NCI-H82 treated with DMSO at 0.1 percent for 48 hours (cell line): ENCODE data around the gene FAM167B.

Experiments
- DNase-seq: peaks from one replicate; lab custom pipeline; 2025; ENCODE audit not compliant: unreplicated experiment; lab: John Stamatoyannopoulos, UW

FAM167B gene

DNA sequence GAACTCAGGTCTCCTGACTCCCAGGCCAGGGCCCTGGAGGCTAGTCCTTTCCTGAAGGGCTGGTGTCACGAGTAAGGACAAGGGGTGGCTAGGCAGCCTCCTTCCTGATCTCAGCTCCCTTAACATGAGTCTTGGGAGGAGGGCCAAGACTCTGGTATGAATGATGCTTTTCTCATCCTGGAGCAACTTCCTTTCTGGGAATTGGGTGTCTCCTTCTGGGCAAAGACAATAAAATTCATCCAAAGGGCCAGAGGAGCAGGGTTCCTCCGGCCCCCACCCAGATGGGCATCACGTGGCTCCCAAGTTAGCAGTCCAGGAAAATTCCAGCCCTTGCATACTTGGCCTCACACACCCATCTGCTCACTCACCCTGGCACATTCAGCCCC lies at the start of gene FAM167B:
Gene FAM167B, plus strand, starts transcription at position 335 of the 386 bp plus-strand sequence. CDS start 200 bp downstream, outside the sequence.
- DNase-seq, result no peak

DNA sequence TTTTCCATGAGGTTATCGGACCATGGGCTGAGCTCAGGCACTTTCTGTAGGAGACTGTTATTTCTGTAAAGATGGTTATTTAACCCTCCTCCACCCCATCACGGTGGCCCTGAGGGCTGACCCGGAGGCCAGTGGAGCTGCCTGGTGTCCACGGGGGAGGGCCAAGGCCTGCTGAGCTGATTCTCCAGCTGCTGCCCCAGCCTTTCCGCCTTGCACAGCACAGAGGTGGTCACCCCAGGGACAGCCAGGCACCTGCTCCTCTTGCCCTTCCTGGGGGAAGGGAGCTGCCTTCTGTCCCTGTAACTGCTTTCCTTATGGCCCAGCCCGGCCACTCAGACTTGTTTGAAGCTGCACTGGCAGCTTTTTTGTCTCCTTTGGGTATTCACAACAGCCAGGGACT lies 49.2 kb upstream of the FAM167B start:
- no peak for DNase-seq

DNA sequence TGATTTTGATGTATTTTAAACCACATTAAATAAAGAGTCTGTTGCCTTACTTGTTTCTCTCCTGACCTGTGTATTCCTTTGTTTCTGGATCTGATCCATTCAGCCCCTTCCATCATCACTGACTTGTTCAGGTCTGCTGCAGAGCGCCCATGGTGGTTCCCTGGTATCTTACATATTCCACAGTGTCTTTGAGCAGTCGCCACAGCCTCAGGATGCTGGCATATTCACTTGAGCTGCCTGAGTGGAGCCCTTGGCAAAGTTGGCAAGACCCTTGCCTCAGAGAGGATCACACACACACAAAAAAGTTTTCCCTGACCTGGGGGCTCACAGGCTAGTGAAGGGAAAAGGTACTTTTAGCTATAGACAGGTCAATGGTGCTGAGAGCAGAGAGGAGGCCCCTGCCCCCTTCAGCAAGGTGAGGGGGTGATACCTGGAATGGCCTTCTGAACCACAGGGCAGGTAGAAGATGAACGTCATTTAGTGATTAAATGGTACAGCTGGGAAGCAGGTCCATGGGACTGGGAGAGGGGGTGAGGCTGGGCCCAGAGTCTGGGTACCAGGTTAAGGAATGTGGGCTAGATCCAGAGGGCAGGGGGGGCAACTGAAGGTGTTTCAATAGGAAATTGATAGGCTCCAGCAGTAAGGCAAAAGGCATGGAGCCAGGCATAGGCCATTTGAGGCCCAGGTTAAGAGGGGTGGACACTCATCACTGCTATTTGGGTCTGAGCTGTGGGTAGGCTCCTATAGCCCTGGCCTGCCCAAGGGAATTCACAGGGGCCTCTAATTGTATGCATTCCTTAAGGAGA lies 48.6 kb upstream of the FAM167B start:
- DNase-seq, result no peak

DNA sequence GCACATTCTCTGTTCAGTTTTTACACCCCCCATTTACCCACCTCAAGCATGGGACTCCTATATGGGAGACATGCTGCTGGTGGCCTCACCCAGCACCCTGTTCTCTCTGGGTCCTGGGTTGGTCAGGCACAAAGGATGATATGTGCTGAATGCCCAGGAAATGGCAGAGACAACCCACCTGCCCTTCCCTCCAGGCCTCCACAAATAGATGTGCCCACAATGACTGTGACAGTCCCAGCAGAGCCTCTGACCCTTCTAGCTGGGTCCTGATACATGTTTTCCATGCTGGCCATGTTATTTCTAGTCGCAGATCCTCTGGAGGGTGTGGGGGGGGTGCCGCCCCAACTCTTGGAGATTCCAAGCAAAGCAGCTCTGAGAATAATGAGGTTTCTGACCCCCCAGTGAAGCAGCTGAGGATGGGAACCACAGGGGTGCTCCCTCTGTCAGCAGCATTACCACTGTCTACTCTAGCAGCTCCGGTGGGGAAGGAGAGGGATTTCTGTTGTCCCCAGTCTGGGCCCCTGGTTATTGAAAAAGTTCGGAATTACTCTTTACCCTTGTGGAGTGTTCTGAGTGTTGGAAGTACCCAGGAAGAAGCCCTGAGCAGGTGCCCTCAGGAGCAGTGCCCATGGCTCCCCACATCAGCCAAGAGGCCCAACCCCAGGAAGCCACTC lies 47.8 kb upstream of the FAM167B start:
- no peak for DNase-seq

DNA sequence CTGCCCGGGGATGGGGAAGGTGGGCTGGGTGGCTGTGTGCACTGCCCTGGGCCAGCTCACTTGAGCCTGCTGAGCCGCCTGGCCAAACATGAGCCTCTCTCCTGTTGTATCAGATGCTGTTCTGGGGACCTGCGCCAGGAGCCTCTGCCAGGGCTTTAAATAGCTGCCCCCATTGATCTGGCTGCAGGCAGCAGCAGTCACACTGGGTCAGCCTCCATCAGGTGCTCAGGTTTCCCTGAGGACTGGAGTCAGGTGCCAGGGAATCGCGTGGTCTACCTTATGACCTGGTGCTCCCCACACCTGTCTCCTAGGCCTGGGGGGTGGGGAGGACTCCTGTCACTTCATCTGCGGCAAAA lies 47.3 kb upstream of the FAM167B start:
- no peak for DNase-seq

DNA sequence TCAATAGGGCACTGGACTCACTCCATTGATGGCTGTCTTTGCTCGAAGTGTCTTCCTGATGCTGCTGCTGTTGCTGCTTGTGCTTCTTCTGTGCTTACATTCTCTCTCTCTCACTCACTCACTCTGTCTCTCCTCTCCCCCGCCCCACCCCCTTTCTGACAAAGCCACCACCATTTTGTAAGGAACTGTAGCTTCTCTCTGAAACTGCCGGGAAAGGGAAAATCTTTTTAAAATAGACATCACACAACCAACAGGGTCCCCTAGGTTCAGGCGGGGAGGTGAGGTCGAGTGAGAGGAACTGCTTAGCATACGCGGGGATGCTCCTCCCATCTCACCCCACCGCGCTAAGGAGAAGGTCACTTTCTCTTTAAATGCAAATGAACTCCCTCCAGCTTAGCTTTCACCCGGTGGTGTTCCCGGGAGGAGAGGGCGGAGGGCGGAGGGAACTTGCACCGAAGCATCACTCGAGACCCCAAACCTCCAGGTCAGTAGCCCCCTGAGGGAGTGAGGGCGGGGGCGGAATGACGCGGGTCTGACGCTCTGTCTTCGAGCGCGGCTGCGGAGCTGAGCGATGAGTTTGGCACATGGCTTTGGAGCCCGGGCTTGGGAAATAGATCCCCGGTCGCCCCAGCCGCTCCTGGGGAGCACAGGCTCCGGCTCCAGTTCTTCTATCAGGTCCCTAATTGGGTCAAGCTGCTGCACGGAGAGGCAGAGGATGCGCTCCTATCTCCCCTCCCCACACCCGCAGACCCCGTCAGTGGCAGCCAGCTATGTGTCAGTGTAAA lies 46.6 kb upstream of the FAM167B start, which contains the start of gene CCDC28B:
Gene CCDC28B, plus strand, starts transcription at position 370 of the 785 bp plus-strand sequence. CDS start 1,341 bp downstream, outside the sequence.
- DNase-seq, result peak; percentile 50

DNA sequence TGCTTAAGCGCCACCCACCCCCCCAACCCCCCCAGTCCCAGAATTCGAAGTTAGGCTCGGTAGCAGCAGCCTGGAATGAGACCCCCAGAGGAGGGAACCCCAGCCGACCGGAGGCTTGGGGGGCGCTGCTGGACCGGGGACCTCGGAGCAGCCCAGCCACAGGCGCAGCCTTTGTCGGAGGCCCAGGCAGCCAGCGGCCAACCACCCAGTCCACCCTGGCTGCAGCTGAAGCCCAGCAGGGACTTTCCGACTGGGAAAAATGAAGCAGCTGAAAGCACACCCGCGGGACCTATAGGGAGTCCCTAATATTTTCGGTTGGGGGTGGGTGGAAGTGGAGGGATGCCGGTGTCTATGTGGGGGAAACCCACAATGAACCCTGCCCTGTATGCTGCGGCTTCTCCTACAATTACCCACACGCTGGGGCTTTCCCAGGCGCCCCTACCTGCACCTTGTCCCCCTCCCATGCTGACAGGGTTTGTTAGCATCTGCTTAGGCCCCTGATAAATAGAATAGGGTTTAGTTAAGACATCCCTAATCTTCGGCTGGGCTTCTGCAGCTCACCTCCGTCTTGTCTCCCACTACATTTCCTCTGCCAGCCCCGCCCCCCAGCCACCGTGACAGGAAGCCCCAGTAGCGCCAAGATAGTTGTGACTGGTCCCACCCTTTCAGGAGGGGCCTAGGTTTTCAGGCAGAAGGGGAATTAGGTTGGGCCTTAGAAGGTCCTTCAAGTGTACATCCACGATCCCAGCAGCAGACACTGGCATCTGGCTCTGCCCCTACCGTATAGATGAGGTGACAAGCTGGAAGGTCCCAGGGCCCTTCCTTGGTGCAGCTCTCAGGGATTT lies 45.8 kb upstream of the FAM167B start:
- peak; percentile 48 for DNase-seq

DNA sequence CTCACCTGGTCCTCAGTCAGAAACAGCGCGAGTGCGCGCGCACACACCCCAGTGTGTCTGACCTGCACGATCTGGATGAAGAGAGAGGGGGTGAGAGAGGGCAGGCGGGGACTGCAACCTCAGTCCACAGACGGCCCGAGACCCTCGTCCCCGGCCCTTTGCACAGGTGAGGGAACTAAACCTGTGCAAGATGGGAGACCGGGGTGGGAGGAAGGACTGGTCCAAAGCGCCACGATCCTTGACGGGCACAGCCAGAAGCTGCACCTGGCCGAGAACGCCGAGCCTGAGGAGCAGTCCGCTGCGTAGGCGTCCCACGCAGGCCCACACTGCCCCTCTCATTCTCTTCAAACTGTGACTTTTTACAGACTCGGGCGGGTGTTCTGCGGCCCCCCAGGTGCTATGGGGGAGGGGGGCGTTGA lies 42.1 kb upstream of the FAM167B start:
- no peak for DNase-seq

DNA sequence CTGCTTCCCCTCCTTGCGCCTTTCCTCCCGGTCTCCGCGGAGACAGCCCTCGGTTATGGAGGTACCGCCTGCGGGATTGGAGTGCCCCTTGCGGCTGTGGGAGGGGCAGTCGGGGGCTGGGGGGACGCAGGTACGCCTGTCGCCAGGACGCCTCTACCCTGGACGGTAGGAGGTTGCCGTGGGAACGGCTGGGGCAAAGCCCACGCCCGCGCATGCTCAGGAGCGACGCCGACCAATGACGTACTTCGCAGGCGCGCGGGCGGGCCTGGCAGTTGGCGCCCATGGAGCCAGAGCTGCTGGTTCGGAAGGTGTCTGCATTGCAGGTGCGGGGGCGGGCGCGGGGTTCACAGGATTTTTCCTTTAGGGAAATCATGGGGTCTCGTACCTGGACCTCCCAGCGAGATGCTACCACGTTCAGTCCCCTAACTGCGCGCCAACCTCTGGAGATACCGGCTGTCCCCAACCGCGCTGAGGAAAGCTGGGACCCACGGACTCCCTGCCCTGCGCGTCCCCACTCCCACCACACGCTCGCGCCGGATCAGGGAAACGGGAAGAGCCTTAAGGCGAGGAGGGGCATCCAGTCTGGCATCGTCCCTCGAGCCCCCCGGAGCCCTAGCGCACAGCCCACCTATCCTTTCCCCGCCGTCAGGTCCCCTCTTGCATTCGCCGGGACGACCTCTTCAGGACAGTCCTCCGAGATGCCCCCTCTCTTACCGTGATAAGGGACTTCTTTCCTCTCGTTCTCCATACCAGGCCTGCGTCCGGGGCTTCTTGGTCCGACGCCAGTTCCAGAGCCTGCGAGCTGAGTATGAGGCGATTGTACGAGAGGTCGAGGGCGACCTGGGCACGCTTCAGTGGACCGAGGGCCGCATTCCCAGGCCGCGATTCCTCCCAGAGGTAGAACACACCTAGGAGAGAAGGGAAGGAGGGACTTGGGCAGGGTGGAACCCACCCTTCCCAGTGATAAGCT lies 41.3 kb upstream of the FAM167B start, which contains the start of gene IQCC:
Gene IQCC, plus strand, starts transcription at position 271 of the 970 bp plus-strand sequence. Its CDS starts 11 bp downstream, at position 282.
- DNase-seq, result peak; percentile 49

DNA sequence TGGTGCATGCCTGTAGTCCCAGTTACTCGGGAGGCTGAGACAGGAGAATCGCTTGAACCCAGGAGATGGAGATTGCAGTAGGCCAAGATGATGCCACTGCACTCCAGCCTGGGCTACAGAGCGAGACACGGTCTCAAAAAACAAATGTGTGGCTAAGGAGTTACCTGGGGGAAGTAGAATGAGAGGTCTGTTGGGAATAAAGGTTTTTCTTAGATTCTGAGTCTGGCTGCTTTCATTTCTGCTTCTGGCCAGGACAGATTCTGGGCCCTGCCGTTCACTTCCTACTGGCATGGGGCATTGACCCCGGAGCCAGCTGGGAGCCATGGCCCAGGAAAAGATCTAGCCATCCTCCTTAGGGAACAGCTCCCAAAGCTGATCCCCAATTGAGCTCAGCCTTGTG lies 38.6 kb upstream of the FAM167B start:
- no peak for DNase-seq

DNA sequence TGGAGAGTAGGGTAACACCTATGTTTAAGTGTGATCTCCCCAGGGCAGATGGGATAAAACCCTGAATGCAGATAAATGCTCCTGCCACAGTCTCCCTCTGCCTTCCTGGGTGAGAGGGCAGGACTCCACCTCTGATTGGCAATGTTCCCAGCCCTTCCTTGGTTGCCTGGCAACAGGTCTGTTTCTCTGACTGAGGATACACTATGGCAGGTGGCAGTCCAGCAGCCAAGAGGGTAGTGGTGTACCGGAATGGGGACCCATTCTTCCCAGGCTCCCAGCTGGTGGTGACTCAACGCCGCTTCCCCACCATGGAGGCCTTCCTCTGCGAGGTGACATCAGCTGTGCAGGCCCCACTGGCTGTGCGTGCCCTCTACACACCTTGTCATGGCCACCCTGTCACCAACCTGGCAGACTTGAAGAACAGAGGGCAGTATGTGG lies 38.1 kb upstream of the FAM167B start, which contains the start of gene DCDC2B:
Gene DCDC2B, plus strand, starts transcription at position 199 of the 438 bp plus-strand sequence. Its CDS starts 5 bp downstream, at position 204.
- DNase-seq, result peak; percentile 69

DNA sequence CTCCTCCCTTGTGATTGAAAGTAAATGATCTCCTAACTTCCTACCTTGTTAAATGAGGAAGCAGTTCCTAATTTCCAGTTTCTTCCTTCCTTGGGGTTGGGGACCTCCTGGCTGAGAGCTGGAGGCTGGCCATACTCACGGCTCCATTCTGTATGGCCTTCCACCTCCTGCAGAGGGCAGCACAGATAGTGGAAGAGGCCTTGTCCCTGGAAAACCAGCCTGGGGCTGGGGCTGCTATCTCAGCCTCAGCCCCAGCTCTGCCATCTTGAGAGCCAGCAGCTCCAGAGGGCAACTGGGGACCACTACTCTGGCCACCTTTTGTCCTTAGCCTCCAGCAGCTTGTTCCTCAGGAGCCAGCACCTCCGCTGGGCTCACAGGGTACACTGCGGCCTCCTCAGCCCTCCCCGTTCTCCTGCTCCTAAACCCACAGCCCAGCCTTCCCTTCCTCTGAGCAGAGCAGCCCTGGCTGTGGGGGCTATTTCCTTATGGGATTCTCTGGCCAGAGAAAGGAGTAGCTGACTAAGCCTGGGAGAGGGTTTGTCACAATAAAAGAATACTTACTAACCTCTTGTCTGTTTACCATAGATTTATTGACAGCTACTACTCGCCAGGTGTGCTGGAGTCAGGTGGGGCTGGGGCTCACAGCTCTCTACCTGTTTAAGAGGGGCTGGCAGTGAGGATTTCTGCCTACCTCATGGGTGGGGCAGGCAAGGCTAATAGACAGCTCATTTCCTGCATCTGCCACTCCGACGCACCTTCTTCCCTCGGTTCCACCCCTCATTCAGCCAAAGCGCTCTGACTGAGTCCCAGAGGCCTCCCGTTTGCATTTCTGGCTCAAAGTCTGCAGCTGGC lies 31.2 kb upstream of the FAM167B start:
- peak; percentile 49 for DNase-seq

DNA sequence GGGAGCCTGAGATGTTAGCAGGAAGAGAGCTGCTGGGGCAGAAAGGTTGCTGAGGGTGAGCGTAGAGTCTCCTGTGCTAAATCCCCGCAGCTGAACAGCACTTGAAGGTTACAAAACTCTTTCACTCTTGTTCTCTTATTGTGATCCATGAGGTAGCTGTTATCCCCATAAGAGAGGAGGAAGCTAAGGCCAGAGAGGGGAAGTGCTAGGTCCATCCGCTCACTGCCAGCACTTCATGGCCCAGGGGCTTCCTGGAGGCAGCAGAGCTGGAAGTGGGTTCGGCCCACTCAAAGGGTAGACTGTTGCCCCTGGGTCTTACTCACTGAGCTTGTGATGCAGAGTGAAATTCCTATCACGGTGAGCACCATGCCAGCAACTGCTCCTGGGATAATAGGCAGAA lies 30.5 kb upstream of the FAM167B start:
- DNase-seq, result no peak

DNA sequence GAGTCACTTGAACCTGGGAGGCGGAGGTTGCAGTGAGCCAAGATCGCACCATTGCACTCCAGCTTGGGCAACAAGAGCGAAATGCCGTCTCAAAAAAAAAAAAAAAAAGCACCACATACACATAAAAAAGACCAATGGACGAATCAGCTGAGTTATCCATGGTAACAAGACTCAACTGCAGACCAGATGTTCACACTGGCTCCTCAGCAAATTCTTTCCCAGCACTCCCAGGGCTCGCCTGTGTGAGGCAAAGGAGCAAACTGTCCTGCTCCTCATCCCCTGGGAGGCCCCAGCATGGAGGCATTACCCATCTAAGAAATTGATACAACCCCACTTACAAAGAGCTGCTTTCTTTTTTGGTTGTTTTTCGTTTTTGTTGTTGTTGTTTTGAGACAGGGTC lies 28.0 kb upstream of the FAM167B start:
- DNase-seq, result no peak

DNA sequence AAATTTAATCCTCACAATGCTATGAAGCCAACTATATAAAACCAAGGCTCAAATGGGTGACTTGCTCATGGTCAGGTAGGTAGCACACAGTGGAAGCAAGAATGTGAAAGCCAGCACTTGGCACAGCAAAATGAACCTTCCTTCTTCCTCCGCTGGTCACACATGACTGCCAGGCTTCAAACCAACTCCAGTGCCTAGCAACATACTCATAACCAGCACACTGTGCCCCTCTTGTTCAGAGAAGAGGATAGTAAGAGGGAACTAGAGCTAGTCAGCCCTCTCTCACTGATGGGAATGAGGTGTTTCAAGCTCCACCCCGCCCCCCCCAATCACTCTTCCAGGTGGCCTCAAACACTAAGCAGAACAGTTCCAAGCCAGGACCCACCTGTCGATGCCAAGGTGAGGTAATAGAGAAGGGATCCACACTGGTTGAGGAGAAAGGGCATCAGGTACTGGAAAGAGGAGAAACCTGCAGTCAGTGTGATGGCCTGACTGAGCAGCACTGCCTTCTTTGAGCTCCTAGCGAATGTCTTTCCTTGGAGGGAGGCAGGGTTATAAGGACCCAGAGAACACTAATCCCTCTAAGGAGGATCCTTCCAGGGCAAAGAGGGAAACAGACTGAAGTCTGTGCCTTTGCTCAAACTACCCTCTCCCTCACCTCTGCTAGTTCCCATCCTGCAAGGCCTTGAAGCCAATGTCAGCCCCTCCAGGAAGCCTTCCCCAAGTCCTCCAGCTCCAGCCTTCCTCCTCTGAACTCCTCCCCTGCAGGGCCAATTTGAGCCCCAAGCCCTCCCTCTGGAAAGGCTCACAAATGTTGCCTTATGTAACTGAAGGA lies 26.1 kb upstream of the FAM167B start:
- no peak for DNase-seq

DNA sequence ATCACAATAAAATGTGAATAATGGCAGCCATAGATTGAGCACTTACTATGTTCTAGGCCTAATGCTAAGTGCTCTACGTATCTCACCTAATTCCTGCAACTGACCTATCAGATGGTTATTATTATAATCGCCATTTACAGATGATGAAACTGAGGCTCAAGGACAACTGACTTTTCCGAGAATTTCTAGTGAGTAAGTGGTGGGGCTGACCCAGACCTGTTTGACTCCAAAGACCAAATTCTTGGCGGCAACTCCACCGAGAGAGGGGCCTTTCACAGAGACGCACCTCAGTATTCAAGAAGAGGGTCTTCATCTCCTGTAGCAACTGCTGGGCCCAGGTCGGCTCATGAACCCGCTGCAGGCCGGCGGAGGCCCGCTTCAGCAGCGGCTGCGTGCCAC lies 25.4 kb upstream of the FAM167B start:
- DNase-seq, result no peak

DNA sequence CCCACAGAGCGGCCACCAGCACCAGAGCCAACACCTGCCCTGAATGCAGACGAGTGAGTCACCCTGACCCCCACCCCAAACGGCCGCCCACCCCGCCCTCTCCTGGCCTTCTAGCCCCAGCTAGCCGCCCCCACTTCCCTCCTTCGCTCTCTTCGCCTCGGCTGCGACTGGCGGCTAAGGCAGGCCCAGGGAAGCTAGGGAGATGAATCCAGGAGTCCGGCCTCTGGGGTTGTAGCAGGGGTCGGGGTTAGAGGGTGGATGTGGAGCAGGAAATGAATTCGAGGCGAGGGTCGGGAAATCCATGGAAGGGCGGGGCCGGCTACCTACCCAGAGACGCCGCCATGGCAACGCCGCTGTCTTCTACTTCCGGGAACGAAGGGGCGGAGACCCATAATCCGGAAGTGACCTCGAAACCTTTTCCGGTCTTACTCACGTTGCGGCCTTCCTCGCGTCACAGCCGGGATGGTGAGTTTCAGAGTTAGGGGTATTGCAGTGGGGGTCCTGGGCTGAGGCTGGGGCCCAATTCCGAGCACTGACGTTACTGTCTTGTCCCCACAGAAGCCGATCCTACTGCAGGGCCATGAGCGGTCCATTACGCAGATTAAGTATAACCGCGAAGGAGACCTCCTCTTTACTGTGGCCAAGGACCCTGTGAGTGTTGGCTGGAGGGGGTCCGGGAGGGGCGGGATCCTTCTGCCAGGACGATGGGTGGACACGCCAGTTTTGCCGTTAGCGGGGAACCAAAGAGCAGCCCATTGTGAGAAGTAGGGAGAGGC lies 24.9 kb upstream of the FAM167B start, which contains the start of the genes EIF3I and TMEM234:
Gene EIF3I, plus strand, starts transcription at position 428 of the 776 bp plus-strand sequence. Its CDS starts 35 bp downstream, at position 463.
Gene TMEM234, minus strand, starts transcription at position 374 of the 776 bp plus-strand sequence. Its CDS starts 31 bp downstream, at position 343.
- DNase-seq, result peak; percentile 69
